Sigmoid colon (tissue), 4 donors: Measurements from ENCODE around the gene HRNR.

Experiments
- EP300 ChIP-seq, 4 donors: sonication (generic); formaldehyde crosslinking; IDR thresholded peaks; one replicate each; pipeline ENCODE4 v1.6.1; 2017; ENCODE audit warnings: antibody characterized with exemption in 4 of 4
- TF ChIP-seq, protein P1 (sequence below), 4 experiments: fragments of 450-650 bp in 3 of 4; fragments of 200-600 bp in 1 of 4; IDR thresholded peaks; one replicate each; pipeline ENCODE4 v1.5.1; 2016 to 2019; ENCODE audit warnings: antibody characterized with exemption in 4 of 4, mild to moderate bottlenecking in 3 of 4, moderate library complexity in 2 of 4

DNA sequence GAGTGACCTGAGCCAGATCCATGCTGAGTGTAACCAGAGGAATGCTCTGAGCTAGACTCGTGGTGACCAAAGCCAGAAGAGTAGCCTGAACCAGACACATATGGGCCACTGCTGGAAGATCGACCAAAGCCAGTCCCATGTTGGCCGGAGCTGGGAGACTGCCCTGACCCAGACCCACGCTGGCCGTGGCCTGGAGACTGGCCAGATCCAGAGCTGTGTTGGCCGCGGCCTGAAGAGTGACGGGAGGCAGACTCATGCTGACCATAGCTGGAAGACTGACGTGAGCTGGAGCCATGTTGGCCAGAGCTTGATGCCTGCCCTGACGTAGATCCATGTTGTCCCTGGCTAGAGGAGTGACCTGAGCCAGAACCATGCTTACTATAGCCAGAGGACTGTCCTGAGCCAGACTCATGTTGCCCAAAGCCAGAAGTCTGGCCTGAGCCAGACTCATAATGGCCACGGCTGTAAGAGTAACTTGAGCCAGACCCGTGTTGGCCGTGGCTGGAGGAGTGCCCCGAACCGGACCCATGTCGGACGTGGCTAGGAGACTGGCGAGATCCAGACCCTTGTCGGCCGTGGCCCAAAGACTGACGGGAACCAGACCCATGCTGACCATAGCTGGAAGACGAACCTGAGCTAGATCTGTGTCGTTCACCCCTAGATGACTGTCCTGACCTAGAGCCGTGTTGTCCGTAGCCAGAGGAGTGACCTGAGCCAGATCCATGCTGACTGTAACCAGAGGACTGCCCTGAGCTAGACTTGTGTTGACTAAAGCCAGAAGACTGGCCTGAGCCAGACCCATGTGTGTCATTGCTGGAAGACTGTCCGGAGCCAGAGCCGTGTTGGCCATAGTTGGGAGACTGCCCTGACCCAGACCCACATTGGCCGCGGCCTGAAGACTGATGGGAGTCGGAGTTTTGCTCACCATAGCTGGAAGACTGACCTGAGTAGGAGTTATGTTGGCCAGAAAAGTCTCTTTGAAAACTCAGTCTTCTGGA is 3.5 kb downstream of the HRNR start:
- TF ChIP-seq, protein P1, sequence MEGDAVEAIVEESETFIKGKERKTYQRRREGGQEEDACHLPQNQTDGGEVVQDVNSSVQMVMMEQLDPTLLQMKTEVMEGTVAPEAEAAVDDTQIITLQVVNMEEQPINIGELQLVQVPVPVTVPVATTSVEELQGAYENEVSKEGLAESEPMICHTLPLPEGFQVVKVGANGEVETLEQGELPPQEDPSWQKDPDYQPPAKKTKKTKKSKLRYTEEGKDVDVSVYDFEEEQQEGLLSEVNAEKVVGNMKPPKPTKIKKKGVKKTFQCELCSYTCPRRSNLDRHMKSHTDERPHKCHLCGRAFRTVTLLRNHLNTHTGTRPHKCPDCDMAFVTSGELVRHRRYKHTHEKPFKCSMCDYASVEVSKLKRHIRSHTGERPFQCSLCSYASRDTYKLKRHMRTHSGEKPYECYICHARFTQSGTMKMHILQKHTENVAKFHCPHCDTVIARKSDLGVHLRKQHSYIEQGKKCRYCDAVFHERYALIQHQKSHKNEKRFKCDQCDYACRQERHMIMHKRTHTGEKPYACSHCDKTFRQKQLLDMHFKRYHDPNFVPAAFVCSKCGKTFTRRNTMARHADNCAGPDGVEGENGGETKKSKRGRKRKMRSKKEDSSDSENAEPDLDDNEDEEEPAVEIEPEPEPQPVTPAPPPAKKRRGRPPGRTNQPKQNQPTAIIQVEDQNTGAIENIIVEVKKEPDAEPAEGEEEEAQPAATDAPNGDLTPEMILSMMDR (IDR thresholded peaks at IDR 0.05) = no peak
- no peak for TF ChIP-seq EP300 (IDR thresholded peaks at IDR 0.05)
